DMS79 (cell line): ENCODE measurements around the gene DKK3.

Experiments
- DNase-seq: peaks from one replicate; lab custom pipeline; 2025; lab: John Stamatoyannopoulos, UW

The DKK3 gene

GRCh38 chr11:12003336-12003735 lies 5.1 kb downstream of the DKK3 start:
- no peak for DNase-seq

- DNase-seq = peak; percentile 27
Measured at GRCh38 chr11:12001186-12001585, 7.2 kb downstream of the DKK3 start.

- no peak for DNase-seq
Measured at GRCh38 chr11:11998091-11998781, 10.2 kb downstream of the DKK3 start.

- no peak for DNase-seq
Measured at GRCh38 chr11:11997049-11997322, 11.4 kb downstream of the DKK3 start.

- no peak for DNase-seq
Measured at GRCh38 chr11:11996321-11997048, 11.9 kb downstream of the DKK3 start.

GRCh38 chr11:11995601-11996000 lies 12.8 kb downstream of the DKK3 start:
- no peak for DNase-seq

- DNase-seq = no peak
Measured at GRCh38 chr11:11993839-11994238, 14.6 kb downstream of the DKK3 start.

GRCh38 chr11:11992257-11993212 lies 15.9 kb downstream of the DKK3 start:
- no peak for DNase-seq

- DNase-seq = no peak
Measured at GRCh38 chr11:11989774-11990744, 18.4 kb downstream of the DKK3 start.

- no peak for DNase-seq
Measured at GRCh38 chr11:11988681-11989261, 19.7 kb downstream of the DKK3 start.

- DNase-seq = no peak
Measured at GRCh38 chr11:11988099-11988651, 20.3 kb downstream of the DKK3 start.

GRCh38 chr11:11987503-11988022 lies 20.9 kb downstream of the DKK3 start:
- DNase-seq = no peak

GRCh38 chr11:11985954-11986949 lies 22.2 kb downstream of the DKK3 start:
- DNase-seq = no peak

GRCh38 chr11:11985016-11985715 lies 23.3 kb downstream of the DKK3 start:
- no peak for DNase-seq

- DNase-seq = no peak
Measured at GRCh38 chr11:11984563-11984962, 23.9 kb downstream of the DKK3 start.

GRCh38 chr11:11983427-11983826 lies 25.0 kb downstream of the DKK3 start:
- no peak for DNase-seq

GRCh38 chr11:11982975-11983374 lies 25.5 kb downstream of the DKK3 start:
- DNase-seq = no peak

- no peak for DNase-seq
Measured at GRCh38 chr11:11982461-11982860, 26.0 kb downstream of the DKK3 start.

GRCh38 chr11:11981840-11982239 lies 26.6 kb downstream of the DKK3 start:
- DNase-seq = no peak
